Measurements from ENCODE around the gene IL4.

Gene IL4

GRCh38 chr5:132729896-132730295 is 56.1 kb downstream of the IL4 start:
- TF ChIP-seq CTCF (IDR thresholded peaks at IDR 0.05) (no peak), ZFX (IDR thresholded peaks at IDR 0.05; ENCODE audit: borderline replicate concordance) (no peak)
- no peak overlapping the region for H3K27ac ChIP-seq

Measured in 22Rv1 (cell line).